GM21390 (cell line): ENCODE data around the gene CITED4.

Source experiments
- ATAC-seq: cut with Tn5 transposase; IDR thresholded peaks from one replicate; pipeline ENCODE4 v1.9.1; 2021; ENCODE audit not compliant: unreplicated experiment

CITED4 gene

GRCh38 chr1:40856116-40856515, 6.0 kb downstream of the CITED4 start:
- ATAC-seq = no peak

- ATAC-seq = no peak
These were observed 6.7 kb downstream of the CITED4 start for GRCh38 chr1:40855513-40855912.

DNA sequence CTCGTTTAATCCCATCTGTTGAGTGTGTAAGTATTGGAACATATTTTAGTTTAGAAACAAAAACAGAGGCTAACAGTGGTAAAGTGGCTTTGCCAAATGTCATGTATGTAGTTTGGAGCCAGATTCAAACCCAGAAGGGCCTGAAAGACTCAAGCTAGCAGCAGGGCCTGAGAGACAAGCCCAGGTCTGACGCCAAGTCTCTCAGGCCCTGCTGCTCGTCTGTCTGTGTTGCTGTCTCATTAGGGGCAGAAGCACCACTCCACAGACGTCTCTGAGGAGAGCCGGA, 8.3 kb downstream of the CITED4 start:
- ATAC-seq = no peak

GRCh38 chr1:40853113-40853884, 8.9 kb downstream of the CITED4 start:
- no peak for ATAC-seq

GRCh38 chr1:40851643-40852042, 10.5 kb downstream of the CITED4 start:
- peak; percentile 57 for ATAC-seq

DNA sequence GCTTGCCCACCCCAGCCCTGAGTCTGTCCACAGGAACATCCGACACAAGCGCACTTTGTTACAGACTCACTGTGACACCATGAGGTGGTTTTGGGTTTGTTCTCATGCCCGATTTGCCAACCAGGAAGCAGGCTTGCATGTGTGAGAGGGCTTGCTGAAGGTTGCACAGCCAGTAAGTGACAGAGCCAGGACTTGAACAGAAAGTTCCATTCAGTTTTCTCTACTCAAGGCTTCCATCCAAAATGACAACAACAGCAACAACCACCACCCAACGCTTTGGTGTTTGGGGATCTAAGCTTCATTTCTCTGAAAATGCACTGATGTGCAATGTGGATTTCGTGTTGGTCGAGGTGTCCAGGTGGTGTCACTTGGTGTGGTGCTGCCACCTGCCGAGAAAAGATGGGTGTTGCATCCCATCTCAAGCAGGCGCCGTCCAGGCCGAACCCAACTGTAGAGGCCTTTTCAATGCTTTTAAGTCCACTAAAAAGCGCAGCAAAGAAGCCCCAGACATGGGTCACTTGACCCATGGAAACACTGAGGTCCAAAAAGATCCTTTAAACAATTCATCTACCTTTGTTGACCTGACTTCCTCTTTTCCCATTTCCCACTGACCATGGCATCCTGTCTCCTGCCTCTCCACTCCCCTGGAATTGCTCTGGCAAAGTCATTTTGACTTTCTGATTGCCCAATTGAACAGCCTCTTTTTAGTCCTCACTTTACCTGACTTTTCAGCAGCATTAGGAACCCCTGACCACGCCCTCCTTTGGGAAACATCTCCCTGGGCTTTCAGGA, 12.2 kb downstream of the CITED4 start:
- ATAC-seq = peak; percentile 50

DNA sequence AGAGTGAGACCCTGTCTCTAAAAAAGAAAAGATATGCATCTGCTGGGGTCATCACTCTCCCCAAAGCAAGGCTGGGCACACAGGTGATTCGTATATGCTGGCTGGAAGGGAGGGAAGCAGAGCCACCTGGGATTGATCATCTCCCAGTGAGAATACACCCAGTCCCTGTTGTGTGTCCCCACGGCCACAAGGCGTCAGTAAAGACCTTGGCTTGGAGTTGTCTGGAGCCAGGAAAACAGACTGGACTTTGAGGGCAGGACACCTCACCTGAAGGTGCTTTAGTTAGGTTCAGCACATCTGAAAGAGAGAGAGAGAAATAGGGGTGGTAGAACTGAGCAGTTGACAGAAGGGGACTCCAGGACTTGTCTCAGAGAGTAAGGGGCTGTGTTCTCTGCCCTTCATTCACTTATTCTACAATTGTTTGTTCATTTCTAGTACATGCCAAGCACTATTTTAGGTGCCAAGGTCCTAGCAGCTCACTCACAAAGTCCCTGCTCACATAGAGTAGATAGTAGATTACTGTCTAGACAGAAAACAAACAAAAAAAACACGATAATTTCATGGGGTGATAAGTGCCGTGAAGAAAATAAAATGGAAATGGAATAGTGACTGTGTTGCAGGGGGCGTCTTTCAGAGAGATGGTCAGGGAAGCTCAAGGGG, 13.5 kb downstream of the CITED4 start:
- ATAC-seq = no peak

- ATAC-seq = no peak
These were observed 15.0 kb downstream of the CITED4 start for GRCh38 chr1:40847023-40847745.

GRCh38 chr1:40845895-40846294, 16.3 kb downstream of the CITED4 start:
- ATAC-seq = no peak

GRCh38 chr1:40844887-40845878, 17.0 kb downstream of the CITED4 start:
- ATAC-seq = no peak

GRCh38 chr1:40844079-40844478, 18.1 kb downstream of the CITED4 start:
- no peak for ATAC-seq

DNA sequence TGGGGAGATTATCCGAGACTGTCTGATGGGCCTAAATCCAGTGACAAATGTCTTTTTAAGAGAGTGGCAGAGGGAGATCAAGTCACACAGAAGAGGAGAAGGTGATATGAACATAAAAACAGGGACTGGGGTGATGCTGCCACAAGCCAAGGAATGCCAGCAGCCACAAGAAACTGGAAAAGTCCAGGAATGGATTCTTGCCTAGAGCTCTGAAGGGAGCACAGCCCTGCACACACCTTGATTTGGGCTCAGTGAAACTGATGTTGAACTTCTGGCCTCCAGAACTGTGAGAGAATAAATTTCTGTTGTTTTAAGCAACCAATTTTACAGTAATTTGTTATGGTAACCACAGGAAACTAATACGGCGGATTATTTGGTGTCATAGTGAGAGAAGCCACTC, 19.5 kb downstream of the CITED4 start:
- ATAC-seq = no peak

DNA sequence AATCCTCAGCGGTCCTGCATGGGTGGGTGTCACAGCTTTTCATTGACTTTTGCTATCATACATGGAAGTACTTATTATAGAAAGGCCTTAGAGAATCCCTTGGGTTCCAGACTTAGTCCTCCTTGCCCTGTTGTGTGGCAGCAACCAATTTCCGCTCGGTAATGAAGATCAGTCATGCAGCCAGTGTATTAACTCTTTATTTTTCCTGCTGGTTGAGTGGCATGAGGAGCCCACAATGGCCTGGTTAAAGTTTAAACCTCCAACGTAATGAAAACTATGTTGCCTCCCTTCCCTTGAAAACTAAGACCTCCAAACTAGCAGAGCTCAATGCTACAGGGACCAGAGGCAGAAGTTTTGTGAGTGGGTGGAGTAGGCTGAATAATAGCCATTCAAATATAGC, 20.0 kb downstream of the CITED4 start:
- ATAC-seq = no peak

GRCh38 chr1:40841602-40842001, 20.6 kb downstream of the CITED4 start:
- no peak for ATAC-seq

DNA sequence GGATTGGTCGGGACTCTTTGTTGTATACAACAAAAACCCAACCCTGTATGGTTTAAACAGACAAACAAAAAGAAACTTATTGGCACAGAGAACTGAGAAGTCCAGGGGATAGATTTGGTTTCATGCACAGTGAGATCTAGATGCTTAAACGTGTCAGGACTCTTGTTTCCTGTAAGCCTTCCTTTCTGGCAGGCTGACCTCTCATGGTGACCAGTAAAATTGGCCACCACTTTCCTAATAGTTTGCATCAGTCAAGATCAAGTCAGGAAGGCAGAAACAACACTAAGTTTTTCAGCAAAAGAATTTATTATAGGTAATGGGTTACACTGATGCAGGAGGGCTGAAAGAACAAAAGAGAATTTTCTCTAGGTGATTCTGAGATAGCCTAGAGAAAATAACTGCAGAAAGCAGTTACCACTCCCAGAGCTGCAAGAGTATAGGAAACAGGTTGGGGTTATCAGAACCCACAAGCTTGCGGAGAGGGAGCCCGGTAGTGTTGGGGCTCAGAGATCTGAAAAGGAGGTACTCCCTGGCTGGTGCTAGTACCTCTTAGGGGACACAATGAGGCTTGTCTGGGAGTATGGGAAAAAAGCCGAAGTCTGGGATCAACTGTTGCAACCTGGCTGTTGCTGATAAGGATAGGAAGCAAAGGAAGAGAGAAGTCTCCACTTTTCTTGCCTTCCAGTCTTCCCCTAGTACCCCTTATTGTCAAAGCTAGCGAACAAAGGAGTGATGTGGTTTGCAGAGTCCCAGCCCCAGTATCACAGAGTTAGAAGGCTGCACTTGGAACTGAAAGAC, 21.4 kb downstream of the CITED4 start:
- no peak for ATAC-seq

- no peak for ATAC-seq
These were observed 22.2 kb downstream of the CITED4 start for GRCh38 chr1:40839943-40840335.

GRCh38 chr1:40838980-40839942, 22.9 kb downstream of the CITED4 start:
- no peak for ATAC-seq
